ENCODE measurements around the gene CTDSPL. TPM values are rescaled to one million over a fixed set of nuclear protein-coding genes. Genes with fewer than 3 reads are reported as not detected.

The CTDSPL gene
- total and polyA plus RNA-seq, 10 of the 15 experiments (the other 5 are each of a cell fraction or from before 2014, with no cell fraction given) = 0.05 to 0.51 (median 0.18) TPM; not detected in 6

- no peak for TF ChIP-seq PRDM15 (CRISPR knock-in tag; IDR thresholded peaks at IDR 0.05)
- TF ChIP-seq, protein P1, sequence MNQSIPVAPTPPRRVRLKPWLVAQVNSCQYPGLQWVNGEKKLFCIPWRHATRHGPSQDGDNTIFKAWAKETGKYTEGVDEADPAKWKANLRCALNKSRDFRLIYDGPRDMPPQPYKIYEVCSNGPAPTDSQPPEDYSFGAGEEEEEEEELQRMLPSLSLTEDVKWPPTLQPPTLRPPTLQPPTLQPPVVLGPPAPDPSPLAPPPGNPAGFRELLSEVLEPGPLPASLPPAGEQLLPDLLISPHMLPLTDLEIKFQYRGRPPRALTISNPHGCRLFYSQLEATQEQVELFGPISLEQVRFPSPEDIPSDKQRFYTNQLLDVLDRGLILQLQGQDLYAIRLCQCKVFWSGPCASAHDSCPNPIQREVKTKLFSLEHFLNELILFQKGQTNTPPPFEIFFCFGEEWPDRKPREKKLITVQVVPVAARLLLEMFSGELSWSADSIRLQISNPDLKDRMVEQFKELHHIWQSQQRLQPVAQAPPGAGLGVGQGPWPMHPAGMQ (IDR thresholded peaks at IDR 0.05; ENCODE audit: borderline replicate concordance) = no peak
- TF ChIP-seq, protein P2, sequence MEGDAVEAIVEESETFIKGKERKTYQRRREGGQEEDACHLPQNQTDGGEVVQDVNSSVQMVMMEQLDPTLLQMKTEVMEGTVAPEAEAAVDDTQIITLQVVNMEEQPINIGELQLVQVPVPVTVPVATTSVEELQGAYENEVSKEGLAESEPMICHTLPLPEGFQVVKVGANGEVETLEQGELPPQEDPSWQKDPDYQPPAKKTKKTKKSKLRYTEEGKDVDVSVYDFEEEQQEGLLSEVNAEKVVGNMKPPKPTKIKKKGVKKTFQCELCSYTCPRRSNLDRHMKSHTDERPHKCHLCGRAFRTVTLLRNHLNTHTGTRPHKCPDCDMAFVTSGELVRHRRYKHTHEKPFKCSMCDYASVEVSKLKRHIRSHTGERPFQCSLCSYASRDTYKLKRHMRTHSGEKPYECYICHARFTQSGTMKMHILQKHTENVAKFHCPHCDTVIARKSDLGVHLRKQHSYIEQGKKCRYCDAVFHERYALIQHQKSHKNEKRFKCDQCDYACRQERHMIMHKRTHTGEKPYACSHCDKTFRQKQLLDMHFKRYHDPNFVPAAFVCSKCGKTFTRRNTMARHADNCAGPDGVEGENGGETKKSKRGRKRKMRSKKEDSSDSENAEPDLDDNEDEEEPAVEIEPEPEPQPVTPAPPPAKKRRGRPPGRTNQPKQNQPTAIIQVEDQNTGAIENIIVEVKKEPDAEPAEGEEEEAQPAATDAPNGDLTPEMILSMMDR (IDR thresholded peaks at IDR 0.05 in 2 of 3, conservative IDR thresholded peaks at IDR 0.05 in 1 of 3; ENCODE audit: control insufficient read depth in 2 of 3, extremely low read depth in 1 of 3, insufficient read depth in 1 of 3, low read depth in 3 of 3, low read length in 3 of 3) = peak; percentile 68 to 76 (median 73)
- TF ChIP-seq BCL3 (IDR thresholded peaks at IDR 0.05; ENCODE audit: borderline replicate concordance, insufficient read depth, low read depth, low read length, poor library complexity, severe bottlenecking) = peak; percentile 89
- TF ChIP-seq PAX5 (IDR thresholded peaks at IDR 0.05; ENCODE audit: borderline replicate concordance, low read depth, low read length) = no peak; the same call in 1 of the 2 replicates
- TF ChIP-seq MXI1 (IDR thresholded peaks at IDR 0.05; ENCODE audit: low read depth, low read length) = no peak
- no peak for TF ChIP-seq EGR1 (IDR thresholded peaks at IDR 0.05; ENCODE audit: borderline replicate concordance in 1 of 2, low read depth in 2 of 2, low read length in 2 of 2)
- TF ChIP-seq MYB (IDR thresholded peaks at IDR 0.05; ENCODE audit: borderline replicate concordance, low read depth, low read length) = no peak
- TF ChIP-seq DPF2 (IDR thresholded peaks at IDR 0.05) = 0 out of 2 replicates have a peak, but pooled peaks have one; percentile 5
- TF ChIP-seq HSF1 (IDR thresholded peaks at IDR 0.05; ENCODE audit: low read depth, low read length) = no peak
- no peak for TF ChIP-seq TAF1 (IDR thresholded peaks at IDR 0.05; ENCODE audit: borderline replicate concordance, low read depth, low read length)
- peak; percentile 22; the same call in 1 of the 2 replicates for TF ChIP-seq IRF4 (IDR thresholded peaks at IDR 0.05; ENCODE audit: low read depth, low read length)
- no peak for TF ChIP-seq POLR2AphosphoS2 (IDR thresholded peaks at IDR 0.05; ENCODE audit: low read depth, low read length)
- no peak for TF ChIP-seq RCOR1 (conservative IDR thresholded peaks at IDR 0.05; ENCODE audit: low read depth, low read length)
- peak; percentile 39; the same call in 1 of the 2 replicates for TF ChIP-seq RAD21 (IDR thresholded peaks at IDR 0.05; ENCODE audit: insufficient read depth, low read depth, low read length)
- TF ChIP-seq CBX3 (IDR thresholded peaks at IDR 0.05; ENCODE audit: borderline replicate concordance, low read depth) = no peak
- TF ChIP-seq HDGF (IDR thresholded peaks at IDR 0.05) = peak; percentile 30; the same call in 1 of the 2 replicates
These were observed 142.9 kb downstream of the CTDSPL start (continued) for GRCh38 chr3:38004415-38005075.

Data from GM12878 (cell line).